NCI-H146 (cell line): Measurements from ENCODE around the gene GLT1D1.
"Not testable (repeated sequence)": the region's sequence is repeated elsewhere in the genome, so short reads cannot be mapped to it uniquely, and the experiment has no call there.

ENCODE experiments used
- DNase-seq: peaks from one replicate; lab custom pipeline; 2025; lab: John Stamatoyannopoulos, UW

Gene GLT1D1

DNA sequence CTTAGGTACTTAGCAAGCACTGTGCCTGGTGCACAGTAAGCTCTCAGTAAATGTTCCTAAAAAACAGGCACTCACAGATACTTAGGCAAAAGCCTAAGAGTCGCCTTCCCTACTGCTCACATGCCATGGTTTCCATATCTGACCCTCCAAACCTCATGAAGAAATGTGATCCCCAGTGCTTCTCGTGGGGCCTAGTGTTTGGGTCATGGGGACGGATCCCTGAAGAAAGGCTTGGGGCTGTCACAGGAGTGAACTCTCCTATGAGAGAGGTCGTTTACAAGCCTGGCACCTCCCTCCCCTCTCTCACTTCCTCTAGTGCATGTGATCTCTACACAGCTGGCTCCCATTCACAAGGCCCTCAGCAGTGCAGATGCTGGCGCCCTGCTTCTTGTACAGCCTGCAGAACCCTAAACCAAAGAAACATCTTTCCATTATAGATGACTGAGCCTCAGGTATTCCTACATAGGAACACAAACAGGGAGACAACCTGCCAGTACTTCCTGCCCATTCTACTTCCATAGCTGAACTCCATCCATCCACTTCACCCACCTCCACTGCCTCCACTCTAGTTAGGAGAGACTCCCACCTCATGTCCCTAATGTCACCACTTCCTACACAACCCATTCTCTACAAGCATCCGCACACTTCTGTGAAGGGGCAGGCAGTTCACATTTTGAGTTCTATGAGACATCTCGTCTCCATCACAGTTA is 32.4 kb upstream of the GLT1D1 start:
- DNase-seq = no peak

DNA sequence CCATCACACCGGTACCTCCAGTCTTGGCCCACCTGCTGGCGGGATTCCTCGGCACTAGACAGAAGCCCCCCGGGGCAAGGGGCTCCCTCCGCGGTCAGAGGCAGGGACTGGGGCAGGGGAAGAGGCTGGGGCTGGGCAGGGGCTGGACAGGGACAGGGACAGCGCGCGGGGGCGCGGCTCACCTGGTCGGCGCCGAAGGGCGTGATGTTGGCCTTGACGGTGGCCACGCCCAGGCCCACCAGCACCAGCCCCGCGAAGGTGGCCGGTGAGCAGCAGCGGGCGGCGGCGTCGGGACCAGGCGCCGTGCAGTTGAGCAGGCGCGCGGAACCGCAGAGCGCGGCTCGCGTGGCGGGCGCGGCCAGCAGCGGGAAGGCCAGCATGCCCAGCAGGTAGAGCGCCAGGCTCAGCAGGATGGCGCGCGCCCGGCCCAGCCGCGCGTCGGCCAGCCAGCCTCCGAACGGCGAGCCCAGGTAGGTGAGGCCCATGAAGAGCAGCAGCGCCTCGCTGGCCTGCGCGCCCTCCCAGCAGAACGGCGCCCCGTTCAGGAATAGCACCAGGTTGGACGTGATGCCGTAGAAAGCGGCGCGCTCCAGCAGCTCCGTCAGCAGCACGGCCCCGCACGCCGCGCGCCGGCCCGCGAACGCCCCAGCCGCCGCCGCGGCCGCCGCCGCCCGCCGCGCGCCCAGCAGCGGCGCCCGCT is 29.9 kb upstream of the GLT1D1 start:
- peak; percentile 80 for DNase-seq

DNA sequence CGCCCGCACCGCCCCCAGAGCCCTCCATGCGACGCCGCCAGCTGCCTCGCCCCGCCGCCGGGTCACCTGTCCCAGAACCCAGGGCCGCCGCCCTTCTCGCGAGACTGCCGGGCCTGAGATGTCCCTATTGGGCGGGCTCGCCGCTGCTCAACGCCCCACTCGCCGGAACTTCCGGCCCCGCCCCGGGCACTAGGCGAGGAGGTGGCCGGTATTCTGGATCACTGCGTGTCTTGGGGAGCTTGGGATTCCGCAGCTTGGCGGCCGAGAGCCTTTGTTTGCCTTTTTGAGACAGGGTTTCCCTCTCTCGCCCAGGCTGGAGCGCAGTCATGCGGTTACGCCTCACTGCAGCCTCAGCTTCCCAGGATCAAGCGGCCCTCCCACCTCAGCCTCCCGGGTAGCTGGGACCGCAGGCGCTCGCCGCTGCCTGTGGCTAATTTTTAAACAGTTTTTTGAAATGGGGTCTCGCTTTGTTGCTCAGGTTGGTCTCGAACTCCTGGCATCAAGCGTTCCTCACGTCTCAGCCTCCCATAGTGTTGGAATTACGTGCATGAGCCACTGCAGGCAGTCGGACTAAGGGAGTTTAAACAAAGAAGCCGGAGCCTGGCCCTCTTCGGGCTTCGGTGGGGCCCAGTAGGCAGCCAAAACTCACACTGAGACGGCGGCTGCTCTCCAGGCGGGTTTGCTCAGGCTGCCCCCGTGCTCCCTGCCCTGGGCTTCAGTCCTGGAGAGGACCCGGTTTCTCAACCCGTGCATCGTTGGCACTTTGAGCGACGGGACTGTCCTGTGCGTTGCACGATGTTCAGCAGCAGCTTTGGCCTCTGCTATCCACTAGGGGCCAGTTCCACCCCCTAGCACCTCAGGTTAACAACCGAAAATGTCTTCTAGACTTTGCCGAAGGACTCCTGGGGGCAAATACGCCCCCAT is 29.1 kb upstream of the GLT1D1 start, which contains the start of gene SLC15A4:
SLC15A4 (minus strand) TSS at position 43 of the 924 bp plus-strand sequence; CDS start at position 28, 15 bp downstream.
- DNase-seq = peak; percentile 97

DNA sequence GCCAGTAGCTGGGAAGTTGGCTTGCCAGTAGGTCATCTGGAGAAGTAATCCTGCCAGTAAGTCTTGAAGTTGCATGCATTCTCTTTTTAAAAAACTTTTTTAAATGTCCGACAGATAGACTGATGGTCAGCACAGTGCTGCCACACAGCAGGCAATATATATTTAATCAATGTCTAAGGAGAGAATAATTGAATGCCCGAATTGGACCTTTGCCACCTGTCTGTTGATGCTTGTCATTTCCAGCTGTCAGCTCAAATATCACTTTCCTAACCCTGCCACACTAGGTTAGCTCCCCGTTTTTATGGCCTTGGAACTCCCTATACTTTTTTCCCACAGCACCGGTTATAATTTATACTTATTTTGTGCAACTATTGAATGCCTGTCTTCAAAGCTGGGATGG is 27.4 kb upstream of the GLT1D1 start:
- peak; percentile 47 for DNase-seq

DNA sequence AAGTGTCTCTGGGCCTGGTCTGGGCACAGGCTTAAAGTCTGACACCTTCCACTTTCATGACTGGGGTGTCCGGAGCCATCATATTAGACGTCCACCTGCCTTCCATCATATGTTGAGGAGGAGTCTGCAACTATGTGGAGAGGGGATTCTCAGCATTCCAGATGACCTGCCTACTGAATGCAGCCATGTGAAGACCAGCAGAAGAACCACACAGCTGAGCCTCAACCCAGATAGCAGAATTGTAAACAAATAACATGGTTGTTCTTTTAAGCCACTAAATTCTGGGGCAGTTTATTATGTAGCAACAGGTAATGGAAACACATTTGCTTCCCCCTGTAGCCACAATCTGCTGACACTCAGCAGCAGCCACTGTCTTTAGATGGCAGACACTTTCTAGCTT is 25.6 kb upstream of the GLT1D1 start:
- no peak for DNase-seq

DNA sequence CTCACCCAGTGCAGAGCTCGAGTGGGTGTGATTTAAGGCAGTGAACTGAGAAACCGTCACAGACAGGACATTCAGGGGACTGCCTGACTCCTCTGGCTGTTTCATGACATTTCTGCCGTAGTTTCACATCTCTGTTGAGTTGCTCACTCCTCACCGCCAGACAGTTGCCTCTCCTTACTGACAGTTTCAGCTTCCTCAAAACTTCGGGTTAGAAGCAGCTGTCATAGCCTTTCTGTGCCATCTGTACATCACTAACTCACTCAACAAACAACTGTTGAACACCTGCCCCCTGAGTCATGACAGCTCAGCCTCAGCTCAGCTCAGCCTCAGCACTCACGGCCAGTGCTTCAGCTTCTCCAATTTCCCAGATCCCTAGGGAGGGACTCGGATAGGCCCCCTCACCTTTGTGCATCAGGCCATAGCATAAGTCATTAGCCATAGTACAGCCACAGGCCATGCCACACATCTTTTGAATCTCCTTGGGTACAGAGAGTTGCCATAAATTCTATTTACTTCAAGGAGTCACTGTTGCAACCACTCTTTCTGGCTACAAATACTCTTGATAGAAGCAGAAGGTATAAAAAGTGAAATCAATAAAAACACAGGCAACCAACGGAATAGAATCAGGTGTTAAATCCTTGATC is 23.3 kb upstream of the GLT1D1 start:
- DNase-seq = no peak

DNA sequence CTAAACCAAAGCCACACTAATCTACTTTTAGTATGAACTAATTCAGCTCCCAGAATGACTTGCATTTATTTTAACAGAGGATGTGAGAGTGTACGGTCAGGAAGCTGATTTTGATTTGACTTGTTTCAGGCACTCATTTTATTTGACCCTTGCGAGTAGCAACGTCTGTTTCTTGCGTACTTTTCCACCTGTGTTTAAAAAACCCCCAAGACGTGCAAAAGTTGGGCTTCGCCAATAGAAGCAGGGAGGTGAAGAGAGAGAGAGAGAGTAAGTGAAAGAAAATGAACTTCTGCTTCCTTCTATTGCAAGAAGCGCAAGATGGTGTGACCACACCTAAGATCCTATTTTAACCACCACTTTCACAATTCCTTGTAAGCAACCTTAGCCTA is 22.8 kb upstream of the GLT1D1 start:
- no peak for DNase-seq

DNA sequence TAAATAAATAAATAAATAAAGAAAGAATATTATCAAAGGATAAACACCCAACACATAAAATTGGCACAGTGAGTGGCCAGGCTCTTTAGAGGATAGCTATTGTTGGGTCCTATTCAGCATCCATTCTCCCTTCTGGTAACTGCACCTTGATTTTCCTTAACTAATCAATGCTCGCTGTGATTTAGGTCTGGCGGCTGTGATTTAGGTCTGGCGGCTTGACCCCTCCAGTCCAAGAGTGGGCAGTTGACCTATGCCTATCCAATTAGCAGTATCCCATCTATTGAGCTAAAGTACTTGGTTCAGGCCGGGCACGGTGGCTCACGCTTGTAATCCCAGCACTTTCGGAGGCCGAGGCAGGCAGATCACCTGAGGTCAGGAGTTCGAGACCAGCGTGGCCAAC is 19.9 kb upstream of the GLT1D1 start:
- no peak for DNase-seq

DNA sequence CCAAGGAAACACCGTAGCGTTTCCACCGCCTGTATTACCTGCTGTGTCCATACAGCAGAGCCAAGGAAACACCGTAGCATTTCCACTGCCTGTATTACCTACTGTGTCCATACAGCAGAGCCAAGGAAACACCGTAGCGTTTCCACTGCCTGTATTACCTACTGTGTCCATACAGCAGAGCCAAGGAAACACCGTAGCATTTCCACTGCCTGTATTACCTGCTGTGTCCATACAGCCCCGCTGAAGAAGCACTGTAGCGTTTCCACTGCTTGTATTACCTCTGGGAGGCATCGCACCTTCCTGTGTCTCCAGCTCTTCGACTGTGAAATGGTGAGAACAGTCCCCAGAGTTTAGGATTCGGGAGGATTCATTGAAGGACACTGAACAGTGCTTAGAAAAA is 13.4 kb upstream of the GLT1D1 start:
- not testable (repeated sequence) for DNase-seq

DNA sequence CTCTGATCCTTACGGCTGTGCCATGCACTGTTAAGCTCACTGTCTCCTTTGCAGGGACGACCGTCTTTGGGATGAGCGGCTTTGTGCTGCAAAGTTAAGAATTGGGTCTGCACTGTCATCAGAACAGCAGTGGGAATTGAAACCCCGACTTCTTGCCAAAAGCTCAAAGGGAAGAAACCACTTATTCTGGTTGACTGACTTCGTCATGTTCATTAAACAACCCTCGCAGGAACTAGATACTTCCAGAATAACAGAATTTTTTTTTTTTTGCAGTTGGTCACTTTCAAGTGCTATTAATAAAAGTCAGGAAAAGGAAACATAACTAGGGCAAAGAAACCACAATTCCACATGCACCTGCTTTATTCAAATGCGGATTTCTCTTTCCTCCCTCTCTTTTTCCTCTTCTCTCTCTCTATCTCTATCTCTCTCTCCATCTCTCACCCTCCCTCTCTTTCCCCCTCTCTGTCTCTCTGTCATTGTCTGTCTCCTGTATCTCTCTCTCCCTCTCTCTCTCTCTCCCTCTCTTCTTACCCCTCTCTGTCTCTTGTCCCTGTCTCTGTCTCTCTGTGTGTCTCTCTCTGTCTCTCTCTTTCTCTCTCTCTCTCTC is 12.3 kb upstream of the GLT1D1 start:
- DNase-seq = no peak

DNA sequence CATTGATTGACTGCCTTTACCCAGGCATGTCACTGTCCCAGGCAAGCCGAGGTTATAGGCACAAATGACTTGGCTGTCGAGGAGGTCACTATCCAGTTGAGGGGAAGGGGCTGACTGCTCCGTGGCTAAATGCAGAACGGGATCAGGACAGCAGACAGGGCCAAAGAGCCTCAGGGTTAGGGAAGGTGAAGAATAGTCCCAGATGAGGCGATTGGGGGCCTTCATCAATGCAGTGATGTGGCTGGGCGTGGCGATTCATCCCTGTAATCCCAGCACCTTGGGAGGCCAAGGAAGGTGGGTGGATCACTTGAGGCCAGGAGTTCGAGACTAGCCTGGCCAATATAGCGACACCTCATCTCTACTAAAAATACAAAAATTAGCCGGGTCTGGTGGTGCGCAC is 10.7 kb upstream of the GLT1D1 start:
- no peak for DNase-seq

DNA sequence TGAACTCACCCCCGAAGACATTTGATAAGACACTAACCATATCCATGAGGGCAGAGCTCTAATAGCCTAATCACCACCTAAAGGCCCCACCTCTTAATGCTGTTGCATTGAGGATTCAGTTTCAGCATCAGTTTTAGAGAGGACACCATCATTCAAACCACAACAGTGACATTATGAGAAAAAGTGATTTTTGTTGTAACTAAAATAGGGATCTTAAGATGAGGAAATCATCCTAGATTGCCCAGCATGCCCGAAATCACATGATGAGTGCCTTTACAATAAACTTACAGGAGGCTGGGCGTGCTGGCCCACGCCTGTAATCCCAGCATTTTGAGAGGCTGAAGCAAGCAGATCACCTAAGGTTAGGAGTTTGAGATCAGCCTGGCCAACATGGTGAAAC is 9.7 kb upstream of the GLT1D1 start:
- no peak for DNase-seq

DNA sequence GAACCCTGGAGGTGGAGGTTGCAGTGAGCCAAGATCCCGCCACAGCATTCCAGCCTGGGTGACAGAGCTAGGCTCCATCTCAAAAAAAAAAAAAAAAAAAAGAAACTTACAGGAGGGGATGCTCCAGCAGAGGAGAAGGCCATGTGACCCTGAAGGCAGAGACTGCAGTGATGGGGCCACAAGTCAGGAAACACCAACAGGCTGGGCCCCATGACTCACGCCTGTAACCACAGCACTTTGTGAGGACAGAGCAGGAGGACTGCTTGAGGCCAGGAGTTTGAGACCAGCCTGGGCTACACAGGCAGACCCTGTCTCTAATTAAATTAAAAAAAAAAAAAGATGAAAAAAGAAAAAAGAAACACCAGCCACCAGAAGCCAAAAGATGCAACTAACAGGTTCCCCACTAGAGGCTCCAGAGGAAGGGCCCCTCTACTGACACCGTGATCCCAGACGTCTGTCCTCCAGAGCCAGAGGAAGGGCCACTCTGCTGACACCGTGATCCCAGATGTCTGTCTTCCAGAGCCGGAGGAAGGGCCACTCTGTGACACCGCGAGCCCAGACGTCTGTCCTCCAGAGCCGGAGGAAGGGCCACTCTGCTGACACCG is 9.1 kb upstream of the GLT1D1 start:
- DNase-seq = no peak

DNA sequence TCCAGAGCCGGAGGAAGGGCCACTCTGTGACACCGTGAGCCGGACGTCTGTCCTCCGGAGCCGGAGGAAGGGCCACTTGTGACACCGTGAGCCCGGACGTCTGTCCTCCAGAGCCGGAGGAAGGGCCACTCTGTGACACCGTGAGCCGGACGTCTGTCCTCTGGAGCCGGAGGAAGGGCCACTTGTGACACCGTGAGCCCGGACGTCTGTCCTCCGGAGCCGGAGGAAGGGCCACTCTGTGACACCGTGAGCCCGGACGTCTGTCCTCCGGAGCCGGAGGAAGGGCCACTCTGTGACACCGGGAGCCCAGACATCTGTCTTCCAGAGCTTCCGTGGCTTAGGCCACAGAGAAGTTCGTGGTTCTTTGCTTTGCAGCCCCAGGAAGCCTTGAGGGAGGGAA is 6.6 kb upstream of the GLT1D1 start:
- DNase-seq = not testable (repeated sequence)

DNA sequence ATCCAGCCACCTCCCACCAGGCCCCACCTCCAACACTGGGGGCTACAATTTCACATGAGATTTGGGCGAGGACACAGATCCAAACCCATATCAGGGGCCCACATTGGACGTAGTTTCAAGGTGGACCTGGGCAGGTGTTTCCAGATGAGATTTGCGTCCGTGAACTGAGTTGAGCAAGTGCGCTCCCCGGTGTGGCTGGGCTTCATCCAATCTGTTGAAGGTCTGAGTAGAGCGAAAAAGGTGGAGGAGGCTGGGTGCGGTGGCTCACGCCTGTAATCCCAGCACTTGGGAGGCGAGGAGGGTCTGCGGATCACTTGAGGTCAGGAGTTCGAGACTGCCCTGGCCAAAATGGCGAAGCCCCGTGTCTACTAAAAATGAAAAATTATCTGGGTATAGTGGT is 4.9 kb upstream of the GLT1D1 start:
- no peak for DNase-seq

DNA sequence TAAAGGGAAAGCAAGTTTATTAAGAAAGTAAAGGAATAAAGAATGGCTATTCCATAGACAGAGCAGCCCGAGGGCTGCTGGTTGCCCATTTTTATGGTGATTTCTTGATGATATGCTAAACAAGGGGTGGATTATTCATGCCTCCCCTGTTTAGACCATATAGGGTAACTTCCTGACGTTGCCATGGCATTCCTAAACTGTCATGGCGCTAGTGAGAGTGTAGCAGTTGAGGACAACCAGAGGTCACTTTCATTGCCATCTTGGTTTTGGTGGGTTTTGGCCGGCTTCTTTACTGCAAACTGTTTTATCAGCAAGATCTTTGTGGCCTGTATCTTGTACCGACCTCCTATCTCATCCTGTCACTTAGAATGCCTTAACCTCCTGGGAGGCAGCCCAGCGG is 3.5 kb upstream of the GLT1D1 start:
- not testable (repeated sequence) for DNase-seq

DNA sequence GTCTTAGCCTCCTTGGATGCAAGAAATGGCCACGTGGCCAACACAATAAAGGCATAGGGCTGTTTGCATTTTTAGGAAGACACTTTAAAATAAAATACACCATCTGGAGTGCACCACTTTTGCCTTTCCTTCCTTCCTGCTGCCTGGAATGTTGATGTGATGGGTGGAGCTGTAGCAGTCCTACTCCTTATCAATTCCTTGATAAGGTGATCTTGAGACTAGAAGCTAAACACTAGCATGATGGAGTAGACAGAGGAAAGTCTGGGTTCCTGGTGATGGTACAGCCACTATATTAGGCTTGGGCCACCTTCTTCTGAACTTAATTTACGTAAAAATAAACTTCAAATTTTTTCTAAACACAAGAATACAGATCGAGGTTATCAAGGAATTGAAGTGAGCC is 2.9 kb upstream of the GLT1D1 start:
- DNase-seq = no peak

DNA sequence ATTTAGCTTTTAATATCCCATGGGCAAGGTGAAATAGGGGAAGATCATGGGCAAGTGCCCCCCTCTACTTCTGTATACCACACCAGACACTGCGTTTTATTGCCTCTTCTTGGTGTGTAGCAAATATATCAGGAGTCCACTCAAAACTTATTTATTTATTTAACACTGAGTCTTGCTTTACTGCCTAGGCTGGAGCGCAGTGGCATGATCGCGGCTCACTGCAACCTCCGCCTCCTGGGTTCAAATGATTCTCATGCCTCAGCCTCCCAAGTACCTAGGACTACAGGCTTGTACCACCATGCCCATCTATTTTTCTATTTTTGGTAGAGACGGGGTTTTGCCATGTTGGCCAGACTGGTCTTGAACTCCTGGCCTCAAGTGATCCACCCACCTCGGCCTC is 1.8 kb upstream of the GLT1D1 start:
- DNase-seq = not testable (repeated sequence)

DNA sequence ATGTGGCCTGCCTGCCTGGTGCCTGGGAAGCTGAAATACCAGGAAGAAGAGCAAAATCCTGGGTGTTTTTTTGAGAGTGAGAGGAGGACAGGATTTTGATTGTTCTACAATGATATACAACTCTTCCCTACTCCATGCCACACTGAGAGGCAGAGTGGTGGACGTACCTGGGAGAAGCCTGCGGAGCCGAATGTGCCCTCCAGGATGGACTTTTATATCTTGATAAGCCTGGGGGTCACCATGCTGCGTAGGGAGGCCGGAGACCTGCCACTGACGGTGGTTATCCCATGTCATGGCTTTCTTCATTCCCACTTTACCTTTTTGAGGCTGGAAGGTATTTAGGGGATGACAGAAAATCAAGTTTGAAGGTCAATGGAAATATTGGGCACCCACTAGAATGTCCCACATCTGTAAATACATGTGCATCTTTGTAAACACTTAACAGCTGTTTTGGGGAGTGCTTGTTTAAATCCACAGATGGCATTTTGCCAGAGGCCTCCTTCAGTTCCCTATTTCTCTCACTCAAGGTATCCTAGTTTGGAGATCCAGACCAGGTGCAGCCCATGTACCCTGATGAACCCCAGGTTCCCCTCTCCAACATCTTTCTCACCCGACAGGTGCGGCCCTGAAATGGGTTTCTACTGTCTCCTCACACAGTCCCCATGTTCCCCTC is 1.1 kb upstream of the GLT1D1 start:
- DNase-seq = no peak

DNA sequence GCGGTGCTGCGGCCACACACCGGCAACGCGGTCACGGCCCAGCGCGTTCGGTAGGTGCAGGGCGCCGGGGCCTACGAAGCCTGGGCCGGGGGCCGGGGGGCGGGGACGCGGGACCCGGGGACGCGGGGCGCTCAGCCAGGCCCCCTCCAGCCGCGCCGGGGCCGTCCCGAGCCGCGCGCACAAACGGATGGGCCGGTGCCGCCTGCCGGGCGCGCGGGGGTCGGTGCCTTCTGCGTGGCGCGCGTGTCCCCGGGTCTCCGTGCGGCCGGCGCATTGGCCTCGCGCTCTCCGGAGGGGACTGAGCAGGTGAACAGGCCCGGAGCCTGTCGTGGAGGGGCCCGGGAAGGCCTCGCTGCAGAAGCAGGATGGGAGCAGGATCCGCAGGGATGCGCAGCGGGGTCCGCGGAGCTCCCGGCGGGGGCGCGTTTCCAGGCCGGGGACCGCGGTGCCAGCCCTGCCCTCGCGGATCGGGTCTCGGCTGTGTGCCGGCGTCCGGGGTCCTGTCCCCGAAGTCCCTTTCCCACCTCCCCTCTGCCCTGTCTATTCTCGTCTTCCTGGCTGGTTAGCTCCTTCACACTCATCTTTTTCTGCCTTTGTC is 421 bp downstream of the GLT1D1 start:
- DNase-seq = peak; percentile 80
